HG02884 (cell line): ENCODE results near the gene APOH.
"Not testable (repeated sequence)": the region's sequence is repeated elsewhere in the genome, so short reads cannot be mapped to it uniquely, and the experiment has no call there.

Experiments used
- ATAC-seq: cut with Tn5 transposase; IDR thresholded peaks from one replicate; pipeline ENCODE4 v1.9.1; 2021; ENCODE audit warnings: mild to moderate bottlenecking, moderate library complexity; ENCODE audit not compliant: unreplicated experiment

Gene APOH, protein sequence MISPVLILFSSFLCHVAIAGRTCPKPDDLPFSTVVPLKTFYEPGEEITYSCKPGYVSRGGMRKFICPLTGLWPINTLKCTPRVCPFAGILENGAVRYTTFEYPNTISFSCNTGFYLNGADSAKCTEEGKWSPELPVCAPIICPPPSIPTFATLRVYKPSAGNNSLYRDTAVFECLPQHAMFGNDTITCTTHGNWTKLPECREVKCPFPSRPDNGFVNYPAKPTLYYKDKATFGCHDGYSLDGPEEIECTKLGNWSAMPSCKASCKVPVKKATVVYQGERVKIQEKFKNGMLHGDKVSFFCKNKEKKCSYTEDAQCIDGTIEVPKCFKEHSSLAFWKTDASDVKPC

DNA sequence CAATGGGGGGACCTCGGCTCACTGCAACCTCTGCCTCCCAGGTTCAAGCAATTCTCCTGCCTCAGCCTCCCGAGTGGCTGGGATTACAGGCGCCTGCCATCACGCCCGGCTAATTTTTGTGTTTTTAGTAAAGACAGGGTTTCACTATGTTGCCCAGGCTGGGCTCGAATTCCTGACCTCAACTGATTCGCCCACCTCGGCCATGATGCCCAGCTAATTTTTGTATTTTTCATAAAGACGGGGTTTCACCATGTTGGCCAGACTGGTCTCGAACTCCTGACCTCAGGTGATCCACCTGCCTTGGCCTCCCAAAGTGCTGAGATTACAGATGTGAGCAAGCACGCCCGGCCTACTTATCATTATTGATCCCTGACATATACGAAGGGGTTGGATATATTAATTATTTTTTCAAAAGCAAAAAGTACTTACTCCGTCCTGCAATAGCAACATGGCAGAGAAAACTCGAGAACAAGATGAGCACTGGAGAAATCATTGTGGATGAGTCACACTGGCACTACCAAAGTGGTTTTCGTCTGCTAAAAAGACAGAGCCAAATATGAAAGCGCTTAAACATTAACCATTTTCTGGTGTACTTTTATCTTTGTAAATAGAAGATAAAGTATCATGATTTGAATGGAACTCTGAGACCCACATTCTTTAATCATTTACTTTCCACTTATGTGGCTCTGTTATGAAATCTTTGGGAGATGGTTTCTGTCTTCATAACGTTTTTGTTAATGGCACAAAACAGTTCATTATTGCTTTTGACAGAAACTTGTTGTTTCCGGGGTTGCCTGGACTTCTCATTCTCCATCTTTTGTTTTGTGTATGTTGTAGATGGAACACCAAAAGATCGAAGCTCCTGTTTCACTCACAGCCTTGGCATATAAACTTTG lies at the start of gene APOH:
TSS of gene APOH (minus strand) at position 529 of the 896 bp plus-strand sequence. CDS start at position 493, 36 bp downstream.
- ATAC-seq = no peak

DNA sequence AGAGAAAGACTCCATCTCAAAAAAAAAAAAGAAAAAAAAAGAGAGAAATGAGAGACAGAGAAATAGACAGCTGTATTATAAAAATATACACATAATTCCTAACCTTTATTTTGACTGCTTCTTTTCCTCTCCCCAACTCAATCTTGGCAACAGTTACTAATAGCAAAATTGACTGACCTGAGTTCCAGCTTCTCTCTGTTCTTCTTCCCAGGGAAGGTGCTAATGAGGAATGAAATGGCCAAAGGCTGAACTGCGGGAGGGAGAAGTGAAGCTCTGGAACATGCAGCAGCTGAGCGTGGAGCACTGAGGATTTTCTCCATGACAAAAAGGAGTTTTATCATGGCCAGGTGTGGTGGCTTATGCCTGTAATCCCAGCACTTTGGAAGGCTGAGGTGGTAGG lies 48.0 kb upstream of the APOH start:
- no peak for ATAC-seq

DNA sequence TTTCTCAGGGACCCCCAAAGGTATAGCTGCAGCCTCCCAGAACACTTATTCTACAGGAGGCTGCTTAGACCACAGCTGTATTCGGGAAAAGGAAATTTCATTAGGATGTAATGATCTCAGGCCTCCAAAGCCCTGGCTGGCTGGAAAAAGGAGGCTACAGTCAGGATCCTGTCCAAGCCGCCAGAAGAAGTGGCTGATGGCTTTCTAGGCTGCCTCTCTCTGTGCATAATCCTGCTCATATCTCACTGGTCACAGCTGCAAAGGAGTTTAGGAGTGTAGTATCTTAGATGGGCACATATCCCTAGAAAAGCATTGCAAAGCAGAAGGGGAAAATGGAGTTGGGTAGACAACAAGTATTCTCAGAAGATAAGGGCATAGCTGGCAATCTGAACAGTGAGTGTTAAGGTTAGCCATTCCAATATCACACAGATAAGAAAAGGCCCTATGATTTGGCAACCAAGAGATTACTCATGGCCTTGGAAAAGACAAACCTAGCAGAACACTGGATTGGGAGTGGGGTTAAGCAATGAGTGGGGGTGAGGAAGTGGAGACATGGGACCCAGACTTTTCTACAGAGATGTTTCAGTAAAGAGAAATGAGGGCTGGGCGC lies 47.2 kb upstream of the APOH start:
- ATAC-seq = no peak

DNA sequence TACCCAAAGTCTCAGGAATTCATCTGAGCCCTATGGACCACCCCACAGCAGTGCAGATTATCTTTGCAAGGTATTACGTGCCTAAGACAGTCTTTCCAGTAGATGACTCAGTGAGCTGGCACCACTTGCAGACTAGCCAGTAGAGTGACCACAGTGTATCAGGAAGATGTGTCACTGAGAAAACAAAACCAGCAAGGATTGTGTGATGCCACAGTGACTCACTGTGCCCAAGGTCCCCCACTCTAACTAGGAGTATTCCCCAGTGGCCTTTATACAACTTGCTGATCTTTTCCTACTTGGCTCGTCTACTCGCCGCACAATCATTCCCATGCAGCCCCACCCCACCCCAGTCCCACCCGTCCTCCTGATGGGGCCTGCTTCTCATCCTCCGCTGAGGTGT lies 46.4 kb upstream of the APOH start:
- no peak for ATAC-seq

DNA sequence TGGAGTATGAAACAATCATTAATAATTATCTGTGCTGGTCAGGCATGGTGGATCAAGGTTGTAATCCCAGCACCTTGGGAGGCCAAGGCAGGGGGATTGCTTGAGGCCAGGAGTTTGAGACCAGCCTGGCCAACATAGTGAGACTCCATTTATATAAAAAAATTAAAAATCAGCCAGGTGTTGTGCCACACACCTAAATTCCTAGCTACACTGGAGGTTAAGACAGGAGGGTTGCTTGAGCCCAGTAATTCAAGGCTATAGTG lies 44.3 kb upstream of the APOH start:
- no peak for ATAC-seq

DNA sequence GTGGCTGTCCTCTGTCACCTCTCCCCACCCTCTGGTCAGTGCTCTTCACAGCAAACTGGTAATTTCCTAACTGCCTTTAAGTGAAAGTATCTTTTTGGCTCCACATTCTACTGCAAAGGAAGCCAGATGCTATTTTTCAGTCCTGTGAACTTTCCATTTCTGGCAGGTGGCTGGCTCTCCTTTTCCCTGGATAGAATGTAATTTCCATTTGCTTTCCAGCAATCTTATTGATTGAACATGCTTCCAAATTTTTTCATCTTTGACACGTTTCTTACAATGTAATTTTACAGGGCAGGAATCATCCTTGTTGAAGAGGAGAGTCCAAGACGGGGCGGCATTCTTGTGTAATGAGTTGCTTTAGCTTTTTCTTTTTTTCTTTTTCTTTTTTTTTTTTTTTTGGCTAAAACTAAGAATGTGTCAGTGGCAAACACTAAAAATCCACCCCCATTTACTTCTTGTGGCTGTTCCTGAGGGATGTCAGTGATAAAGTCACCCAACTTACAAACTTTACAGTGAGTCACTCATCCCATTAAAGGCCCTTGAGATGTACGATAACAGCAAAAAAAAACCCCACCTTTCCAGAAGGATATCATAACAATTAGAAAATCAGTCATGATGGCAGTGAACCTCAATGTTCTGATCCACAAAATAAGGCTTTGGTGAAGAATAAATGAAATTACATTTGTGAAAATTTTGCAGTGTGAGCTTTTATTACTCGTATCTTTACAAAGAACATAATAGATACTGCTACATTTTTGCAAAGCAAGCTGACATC lies 43.8 kb upstream of the APOH start:
- no peak for ATAC-seq

DNA sequence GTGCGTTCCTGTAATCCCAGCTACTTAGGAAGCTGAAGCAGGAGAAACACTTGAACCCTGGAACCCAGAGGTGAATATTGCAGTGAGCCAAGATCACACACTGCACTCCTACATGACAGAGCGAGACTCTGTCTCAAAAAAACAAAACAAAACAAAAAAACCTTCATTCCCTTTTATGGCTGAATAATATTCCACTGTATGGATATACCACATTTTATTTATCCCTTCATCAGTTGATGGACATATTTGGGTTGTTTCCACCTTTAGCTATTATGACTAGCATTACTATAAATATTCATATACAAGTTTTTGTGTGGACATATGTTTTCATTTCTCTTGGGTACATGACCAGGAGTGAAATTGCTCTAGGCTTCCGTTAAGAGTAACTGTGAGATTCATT lies 42.3 kb upstream of the APOH start:
- no peak for ATAC-seq

DNA sequence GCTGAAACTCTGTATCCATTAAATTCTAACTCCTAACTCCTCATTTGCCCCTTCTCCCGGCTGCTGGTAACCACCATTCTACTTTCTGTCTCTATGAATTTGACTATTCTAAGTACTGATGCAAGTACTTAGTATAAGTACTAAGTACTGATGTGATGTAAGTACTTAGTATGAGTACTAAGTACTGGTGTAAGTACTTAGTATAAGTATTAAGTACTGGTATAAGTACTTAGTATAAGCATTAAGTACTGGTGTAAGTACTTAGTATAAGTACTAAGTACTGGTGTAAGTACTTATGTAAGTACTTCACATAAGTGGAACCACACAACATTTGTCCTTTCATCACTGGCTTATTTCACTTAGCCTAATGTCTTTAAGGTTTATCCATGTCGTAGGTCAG lies 40.9 kb upstream of the APOH start:
- ATAC-seq = no peak

DNA sequence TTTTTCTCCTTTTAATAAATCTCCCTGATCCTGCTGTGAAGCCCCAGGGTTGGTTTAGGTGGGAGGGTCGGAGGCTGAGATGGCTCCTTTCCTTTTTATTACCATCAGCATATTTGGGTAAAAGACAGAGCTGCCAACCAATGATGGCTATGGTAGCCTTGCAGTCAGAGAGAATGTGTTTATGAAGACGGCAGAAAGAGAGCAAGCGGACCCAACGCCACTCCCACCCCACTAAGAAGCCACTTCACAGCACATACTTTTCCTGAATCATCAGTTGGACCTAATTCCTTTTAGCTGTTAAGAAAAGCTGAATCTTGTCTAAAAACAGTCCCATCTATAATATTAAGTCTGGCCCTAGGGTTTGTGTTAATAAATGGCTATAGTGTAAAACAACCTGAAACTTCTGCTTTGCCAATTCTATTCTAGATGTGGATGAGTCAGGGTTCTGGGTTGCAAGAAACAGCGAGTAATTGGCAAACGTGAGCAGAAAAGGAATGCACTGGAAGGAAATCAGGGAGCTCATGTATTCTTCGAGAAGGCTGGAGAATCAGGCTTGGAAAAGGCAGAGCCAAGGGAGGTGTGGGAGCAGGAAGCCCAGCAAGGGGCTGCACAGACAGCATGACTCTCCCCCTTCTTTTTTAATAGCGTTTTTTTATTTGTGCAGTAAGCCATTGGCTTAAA lies 39.2 kb upstream of the APOH start:
- no peak for ATAC-seq

DNA sequence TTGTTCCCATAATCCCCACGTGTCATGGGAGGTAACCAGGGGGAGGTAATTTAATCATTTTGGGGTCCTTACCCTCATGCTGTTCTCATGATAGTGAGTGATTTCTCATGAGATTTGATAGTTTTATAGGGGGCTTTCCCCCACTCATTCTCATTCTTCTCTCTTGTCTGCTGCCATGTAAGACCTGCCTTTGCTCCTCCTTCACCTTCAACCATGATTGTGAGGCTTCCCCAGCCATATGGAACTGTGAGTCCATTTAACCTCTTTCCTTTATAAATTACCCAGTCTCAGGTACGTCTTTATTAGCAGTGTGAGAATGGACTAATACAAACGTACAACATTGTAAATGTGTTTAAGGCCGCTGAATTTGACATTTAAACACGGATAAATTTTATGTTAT lies 35.5 kb upstream of the APOH start:
- no peak for ATAC-seq

DNA sequence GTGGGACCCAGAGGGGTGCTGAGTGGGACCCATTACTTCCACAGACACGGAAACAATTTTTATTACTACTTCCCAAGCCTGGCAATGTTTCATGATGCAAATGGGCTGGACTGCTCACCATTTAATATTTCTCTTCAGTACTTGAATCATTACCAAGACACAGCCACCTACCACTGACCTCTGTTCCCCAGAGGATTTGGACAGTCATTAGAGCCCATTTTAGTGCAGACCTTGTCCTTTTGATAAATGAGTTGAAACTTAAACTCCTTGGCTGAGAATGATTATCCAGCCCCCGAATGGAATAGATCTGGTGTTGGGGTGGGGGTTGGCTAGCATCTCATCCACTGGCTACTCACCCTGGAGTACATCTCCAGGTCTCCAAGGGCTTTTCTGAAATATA lies 33.6 kb upstream of the APOH start:
- ATAC-seq = no peak

DNA sequence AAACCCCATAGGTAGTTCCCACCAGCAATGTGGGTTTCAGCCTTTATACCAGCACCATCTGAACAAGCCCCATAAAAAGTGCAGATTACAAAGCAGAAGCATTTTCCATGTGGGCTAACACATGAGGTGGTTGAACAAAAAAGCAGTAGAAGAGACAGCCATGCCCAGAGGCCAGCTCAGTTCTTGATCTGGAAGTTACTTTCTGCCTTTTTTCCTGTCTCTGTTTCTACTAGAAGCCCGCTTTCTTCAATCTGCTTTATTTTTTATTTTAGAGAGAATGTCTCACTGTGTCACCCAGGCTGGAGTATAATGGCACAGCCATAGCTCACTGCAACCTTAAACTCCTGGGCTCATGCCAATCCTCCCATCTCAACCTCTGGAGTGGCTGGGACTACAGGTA lies 31.5 kb upstream of the APOH start:
- no peak for ATAC-seq

DNA sequence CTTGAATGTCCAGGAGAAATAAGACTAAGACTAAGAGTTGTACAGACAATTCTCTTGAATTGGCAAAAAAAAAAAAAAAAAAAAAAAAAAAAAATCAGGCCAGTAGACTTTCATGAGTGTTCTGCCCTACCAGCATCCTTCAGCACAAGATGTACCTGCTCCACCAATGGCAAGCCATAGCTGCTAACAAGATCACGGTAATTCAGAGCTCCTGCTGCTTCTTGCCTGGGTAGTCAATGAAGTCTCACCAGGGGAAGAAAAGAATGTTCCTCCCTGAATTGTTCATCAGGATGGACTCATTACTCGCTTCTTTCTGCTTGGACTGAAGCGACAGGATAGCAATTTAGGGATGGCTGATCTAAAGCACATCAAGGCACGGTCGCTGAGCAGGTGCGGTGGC lies 31.1 kb upstream of the APOH start:
- no peak for ATAC-seq

DNA sequence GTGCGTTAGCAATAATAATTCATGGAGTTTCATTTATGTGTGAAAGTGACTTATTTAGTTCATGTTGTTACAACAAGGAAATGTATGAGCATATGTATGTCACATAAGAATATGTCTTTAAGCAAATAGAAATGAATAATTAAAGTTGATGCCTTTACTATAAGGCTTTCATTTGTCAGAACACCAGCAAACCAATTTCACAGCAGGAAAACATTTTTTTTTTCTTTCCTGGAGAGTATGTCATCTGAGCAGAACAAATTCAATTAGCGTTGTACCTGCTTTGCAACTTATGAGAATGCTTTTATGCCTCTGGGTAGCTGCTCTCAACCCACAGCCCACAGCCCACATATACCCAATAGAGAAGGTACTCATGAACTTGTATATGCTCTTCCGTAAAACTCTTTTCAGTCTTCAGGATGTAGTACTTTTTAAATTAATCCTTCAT lies 26.3 kb upstream of the APOH start:
- ATAC-seq = no peak

DNA sequence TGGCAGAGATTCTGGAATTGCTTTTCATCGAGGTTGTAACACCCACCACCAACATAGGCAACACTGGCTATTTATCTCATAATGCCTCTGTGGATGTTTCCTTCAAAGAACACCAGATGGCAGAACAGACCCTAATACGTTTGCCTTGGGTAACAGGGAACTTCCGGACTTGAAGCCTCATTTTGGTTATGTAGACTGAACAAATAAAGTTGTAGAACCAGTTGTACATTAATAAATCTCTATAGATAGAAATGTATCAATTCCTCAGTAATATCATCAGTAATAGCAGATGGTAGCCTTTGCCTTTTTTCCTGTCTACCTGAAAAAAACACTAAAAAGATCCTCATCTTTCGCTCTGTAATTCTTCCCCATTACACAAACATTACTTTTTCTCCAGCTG lies 25.9 kb upstream of the APOH start:
- no peak for ATAC-seq

DNA sequence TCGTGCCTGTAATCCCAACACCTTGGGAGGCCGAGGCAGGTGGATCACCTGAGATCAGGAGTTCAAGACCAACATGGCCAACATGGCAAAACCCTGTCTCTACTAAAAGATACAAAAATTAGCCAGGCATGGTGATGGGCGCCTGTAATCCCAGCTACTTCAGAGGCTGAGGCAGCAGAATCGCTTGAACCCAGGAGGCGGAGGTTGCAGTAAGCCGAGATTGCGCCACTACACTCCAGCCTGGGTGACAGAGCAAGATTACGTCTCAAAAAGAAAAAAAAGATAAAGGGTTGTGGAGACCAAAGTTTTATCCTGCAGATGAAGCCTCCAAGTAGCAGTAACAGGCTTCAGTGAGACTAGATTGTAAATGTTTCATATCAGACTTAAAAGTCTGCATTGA lies 24.2 kb upstream of the APOH start:
- ATAC-seq = not testable (repeated sequence)

DNA sequence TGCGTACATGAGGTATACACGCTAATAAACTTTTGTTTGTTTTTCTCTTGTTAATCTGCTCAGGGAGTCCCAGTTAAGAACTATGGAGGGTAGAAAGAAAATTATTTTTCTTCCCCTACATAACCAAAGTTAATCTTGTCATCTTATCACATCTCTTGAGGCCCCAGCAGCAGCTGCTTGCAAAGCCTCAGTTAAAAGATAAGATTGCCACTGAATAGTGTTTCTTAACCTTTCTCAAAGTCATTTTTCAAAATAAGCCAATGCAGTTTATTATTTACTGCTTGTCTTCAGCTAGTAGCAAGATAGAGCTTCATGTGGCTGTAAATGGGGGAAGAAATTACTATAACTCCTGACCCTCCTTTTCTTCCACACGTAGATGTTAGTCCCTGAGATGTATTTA lies 21.5 kb upstream of the APOH start:
- ATAC-seq = no peak

DNA sequence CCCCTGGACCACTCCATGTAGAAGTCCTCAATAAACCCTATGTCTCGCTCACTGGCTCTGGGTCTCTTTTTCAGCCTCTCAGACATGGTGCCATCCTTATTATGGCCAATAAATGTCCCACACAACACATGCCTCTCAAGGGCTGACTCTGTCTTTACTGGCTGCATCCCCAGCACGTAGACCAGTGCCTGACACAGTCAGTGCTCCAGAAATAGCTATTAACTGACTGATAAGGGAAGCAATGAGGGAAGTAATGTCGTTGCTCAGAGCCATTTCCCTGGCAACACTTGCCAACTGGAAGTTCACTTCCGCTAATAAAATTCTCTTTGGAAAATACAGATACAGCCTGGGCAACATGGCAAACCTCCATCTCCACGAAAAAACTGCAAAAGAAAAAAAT lies 19.1 kb upstream of the APOH start:
- no peak for ATAC-seq

DNA sequence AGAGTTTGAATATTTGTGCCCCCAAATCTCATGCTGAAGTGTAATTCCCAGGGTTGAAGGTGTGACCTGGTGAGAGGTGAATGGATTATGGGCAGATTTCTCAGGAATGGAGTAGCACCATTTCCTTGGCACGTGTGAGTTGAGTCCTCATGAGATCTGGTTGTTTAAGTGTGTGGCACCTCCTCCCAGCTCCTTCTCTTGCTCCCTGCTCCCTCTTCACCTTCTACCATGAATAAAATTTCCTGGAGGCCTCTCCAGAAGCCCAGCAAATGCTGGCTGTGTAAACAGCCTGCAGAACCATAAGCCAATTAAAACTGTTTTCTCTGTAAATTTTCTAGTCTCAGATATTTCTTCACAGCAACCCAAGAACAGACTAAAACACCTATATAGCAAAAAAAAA lies 12.6 kb upstream of the APOH start:
- ATAC-seq = no peak

DNA sequence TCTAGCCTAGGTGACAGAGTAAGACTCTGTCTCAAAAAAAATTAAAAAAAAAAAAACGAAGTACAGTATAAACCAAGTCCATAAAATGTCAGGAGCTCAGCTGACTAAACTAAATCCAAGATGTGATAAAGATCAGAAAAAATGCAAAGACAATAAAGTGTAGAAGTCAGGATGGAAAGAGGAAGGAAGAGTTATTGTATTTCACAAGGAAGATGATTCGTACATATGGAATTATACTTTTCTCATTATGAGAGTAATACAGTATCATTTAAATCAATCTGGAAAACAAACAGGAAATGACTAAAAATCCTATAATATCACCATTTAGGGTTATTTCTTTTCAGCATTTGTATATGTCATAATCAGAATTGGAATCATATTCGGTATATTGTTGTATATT lies 11.4 kb upstream of the APOH start:
- no peak for ATAC-seq

DNA sequence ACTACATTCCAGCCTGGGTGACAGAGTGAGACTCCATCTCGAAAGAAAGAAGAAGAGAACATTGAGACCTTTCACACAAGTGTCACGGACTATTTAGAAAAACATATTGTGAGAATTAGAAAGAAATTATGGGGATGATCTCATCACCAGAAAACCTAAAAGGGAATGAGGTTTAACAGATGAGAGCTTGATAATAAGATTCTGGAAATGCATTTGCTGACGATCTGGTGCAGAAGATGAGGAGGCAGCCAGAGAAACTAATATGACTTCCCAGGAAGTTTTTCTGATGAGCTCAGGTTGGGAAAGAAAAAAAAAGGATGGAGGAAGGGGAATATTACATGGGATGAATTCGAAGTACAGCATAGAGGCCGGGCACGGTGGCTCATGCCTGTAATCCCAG lies 10.8 kb upstream of the APOH start:
- ATAC-seq = no peak
